HG02973 (cell line): ENCODE measurements around the gene LARGE2.
"Not testable (repeated sequence)": the region's sequence is repeated elsewhere in the genome, so short reads cannot be mapped to it uniquely, and the experiment has no call there.

Source experiments
- ATAC-seq: cut with Tn5 transposase; IDR thresholded peaks from one replicate; pipeline ENCODE4 v1.9.1; 2021; ENCODE audit warnings: moderate library complexity; ENCODE audit not compliant: unreplicated experiment

Gene LARGE2

DNA sequence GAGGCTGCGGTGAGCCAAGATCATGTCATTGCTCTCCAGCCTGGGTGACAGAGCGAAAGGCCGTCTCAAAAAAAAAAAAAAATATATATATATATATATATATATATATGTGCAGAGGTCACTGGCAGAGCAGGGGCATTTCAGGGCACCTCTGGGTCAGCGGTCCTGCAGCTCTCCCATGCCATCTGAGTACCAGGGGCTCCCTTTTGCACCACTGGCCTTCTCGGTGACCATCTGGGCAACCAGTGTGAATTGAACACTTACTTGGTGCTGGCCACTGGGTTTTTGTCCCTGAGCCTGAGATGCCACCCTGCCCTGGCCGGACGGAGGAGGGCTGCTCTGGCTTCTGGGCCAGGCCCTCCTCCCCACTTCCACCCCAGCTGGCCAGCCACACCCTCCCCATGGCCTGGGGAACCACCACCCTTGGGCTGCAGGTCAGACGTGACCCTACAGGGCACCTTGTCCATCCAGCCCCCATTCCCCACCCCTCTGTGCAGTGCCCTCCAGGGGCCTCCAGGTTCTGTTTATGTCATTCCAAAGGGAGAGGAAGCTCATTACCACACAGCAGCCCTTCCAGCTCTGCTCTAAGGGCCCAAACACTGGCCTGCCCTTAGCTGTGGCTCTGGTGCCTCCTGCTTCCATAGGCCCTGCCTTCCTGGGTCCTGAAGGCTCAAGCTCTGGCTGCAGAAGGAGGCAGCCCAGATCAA is 26.8 kb upstream of the LARGE2 start:
- no peak for ATAC-seq

DNA sequence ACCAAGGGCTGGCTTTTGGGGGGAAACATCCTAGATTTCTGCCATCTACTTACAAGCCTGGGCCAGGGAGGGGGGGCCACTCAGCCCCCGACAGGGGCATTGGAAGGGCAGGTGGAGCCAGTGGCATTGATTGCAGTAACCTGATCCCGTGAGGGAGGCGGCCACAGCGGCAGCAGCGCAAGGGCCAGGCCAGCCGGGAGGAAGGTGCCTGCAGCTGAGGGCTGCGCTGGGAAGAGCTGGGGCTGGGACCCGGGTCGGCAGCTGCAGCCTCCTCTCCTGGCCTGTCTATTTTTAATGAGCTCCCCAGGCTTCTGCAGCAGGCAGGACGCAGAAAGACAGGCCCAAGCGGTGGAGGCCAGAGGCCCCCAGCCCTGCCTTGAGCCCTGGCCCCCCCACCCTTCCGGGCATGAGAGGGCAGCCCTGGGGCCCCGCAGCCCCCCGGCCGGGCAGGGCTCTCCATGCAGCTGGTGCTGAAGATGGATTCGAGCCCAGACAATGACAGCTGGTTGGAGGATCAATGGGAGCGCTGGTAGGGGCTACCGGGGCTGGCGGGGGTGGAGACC is 26.0 kb upstream of the LARGE2 start:
- no peak for ATAC-seq

DNA sequence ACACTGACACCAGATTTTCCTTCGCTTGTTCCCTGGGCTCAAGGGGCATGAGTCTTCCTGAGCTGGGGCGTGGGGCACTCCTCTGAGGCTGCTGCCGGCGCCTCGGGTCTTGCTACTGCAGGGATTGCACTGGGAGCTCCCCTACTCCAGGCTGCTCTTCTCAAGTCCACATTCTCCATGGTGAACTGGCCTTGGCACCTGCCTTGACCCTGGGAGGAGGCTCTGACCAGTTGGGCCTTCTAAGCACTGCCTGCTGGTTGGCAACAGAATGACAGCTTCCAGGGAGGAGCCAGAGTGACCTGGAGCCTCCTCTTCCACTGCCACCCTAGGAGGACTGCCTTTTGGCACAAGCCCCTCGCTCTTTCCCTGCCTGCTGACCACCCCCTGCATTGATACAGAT is 24.9 kb upstream of the LARGE2 start:
- no peak for ATAC-seq

DNA sequence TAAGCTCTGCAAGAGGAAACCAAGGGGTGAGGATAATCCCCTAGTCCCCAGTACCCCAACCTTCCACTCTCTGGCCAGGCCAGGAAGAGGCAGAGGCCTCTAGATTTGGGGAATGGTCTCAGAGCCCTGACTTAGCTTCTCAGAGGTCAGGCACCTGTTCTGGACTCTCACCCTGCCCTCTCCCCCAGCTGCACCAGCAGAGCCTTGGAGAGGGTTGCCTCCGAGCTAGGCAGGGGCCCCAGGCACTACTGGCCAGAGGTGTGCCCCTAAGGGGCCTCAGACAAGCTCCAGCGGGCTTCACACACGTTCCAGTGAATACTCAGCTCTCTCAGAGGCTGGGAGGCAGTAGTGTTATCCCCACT is 23.4 kb upstream of the LARGE2 start:
- ATAC-seq: no peak

DNA sequence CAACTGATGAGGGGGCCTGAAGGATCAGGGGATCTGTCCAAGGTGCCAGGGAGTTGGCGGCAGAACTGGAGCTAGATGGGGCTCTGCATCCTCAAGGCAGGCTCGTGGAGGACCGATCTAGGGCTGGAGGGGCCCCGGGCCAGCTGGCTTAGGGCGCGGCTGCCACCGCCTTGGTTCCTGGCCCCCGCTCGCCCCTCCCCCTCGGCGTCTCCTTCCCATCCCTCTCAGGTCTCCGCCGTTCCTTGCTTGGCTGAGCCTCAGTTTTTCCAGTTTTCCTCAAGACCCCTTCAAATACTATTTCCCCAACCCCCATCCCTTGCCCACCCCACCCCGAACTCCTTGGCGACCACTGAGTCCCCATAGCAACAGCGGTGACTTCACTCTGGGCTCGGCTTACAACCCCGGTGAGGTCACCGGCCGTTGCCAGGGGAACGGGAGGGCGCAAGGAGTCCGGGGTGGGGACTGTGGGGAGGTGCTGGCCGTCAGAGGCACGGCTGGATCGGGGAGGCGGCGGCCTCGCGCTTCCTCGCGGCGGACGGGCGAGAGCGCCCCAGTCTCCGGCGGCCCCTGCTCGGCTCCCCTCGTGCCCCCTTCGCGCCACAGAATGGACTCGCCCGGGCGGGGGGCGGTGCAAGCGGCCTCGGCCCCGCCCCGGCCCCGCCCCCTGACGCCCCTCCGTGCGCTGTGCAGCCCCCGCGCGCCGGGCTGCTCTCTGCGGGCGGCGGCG is 22.8 kb upstream of the LARGE2 start:
- ATAC-seq: no peak

DNA sequence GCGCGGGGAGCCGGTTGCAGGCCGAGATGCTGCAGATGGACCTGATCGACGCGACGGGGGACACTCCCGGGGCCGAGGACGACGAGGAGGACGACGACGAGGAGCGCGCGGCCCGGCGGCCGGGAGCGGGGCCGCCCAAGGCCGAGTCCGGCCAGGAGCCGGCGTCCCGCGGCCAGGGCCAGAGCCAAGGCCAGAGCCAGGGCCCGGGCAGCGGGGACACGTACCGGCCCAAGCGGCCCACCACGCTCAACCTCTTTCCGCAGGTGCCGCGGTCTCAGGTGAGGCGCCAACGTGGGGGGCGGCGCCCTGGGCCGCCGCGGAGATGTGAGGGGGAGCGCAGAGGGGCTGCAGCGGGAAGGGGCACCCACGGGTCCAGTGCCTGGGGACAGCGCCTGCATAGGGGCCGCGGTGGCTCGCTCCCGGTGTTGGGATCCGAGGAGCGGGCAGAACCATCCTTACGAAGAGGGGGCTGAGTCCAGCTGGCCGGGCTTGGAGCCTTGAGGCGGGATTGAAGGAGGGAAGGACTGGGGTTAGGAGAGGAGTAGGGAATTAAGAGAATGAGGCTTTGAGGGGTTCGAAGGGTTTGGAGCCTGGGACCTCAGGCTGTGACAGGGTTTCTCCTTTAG is 22.2 kb upstream of the LARGE2 start:
- not testable (repeated sequence) for ATAC-seq

DNA sequence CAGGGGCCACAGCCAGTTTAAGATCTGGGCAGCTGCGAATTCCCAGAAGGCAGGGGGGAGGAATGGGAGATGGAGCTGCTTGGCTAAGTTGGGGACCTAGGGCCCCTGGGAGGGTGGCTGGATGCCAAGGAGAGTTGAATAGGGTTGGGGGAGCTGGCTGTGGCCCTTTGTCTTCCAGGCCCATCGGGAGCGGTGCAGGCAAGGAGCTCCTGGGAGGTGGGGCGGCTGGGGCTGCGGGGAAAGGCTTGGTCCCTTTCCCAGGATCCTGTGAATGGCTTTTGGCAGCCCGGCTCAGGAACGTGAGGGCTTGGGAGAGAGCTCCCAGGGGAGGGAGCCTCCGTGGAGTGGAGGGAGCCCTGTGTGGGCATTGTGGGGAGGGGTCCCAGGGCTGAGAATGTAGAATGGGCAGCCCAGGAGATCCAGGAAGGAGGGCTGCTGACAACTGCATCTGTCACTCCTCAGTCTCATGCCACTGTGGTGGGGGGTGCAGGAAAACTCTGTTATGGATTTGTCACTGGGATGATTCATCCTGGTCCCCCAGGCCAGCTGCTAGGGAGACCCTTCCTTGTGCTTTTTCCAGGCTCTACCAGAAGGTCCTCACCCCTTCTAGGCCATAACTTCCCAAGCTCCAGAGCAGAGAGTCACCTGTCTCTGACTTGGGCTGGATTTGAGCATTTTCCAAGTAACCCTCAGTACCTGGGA is 21.4 kb upstream of the LARGE2 start:
- no peak for ATAC-seq

DNA sequence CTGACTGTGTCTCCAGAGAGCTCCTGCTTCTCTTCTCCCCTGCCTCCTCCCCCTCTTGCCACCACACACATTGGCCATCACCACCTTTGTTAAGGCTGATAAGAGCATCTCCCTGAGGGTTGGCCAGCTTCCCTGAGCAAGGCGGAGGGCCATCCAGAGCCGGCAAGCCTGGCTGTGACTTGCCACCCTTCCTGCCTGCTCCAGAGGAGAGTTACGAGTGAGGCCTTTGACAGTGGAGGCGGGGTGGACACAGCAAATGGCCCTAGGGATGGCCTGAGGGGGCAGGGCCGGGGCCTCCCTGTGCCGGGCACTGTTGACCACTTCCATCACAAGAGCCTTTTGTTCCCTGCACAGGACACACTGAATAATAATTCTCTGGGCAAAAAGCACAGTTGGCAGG is 20.8 kb upstream of the LARGE2 start:
- no peak for ATAC-seq

DNA sequence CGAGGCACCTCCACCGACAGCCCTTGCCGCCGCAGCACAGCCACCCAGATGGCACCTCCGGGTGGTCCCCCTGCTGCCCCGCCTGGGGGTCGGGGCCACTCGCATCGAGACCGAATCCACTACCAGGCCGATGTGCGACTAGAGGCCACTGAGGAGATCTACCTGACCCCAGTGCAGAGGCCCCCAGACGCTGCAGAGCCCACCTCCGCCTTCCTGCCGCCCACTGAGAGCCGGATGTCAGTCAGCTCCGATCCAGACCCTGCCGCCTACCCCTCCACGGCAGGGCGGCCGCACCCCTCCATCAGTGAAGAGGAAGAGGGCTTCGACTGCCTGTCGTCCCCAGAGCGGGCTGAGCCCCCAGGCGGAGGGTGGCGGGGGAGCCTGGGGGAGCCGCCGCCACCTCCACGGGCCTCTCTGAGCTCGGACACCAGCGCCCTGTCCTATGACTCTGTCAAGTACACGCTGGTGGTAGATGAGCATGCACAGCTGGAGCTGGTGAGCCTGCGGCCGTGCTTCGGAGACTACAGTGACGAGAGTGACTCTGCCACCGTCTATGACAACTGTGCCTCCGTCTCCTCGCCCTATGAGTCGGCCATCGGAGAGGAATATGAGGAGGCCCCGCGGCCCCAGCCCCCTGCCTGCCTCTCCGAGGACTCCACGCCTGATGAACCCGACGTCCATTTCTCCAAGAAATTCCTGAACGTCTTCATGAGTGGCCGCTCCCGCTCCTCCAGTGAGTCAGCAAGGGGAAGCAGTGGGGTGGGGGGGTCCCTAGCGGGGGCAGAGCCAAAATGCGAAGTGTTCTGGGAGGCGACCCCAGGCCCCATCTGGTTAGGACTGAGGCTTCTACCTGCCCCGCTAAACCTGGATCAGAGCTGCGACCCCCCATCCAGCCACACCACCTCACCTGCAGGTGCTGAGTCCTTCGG is 19.7 kb upstream of the LARGE2 start:
- ATAC-seq: no peak

DNA sequence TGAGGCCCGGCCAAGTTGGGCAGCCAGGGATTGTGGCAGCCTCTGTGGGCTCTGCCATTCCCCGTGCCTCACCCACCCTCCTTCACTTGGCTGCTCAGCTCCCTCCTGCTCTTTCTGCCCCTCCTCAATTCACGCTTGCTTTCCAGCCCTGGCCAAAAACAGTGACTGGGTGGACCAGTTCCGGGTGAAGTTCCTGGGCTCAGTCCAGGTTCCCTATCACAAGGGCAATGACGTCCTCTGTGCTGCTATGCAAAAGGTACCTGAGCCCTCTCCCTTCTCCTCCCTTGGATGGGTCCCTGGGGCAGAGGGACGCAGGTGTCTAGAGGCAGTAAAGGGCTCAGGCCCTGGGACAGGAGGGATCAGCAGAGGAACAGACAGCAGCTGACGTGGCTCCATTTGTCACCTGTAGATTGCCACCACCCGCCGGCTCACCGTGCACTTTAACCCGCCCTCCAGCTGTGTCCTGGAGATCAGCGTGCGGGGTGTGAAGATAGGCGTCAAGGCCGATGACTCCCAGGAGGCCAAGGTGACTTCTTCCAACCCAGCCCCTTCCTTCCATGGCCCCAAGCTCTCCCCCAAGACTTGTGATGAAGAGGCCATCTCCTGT is 18.0 kb upstream of the LARGE2 start:
- no peak for ATAC-seq

DNA sequence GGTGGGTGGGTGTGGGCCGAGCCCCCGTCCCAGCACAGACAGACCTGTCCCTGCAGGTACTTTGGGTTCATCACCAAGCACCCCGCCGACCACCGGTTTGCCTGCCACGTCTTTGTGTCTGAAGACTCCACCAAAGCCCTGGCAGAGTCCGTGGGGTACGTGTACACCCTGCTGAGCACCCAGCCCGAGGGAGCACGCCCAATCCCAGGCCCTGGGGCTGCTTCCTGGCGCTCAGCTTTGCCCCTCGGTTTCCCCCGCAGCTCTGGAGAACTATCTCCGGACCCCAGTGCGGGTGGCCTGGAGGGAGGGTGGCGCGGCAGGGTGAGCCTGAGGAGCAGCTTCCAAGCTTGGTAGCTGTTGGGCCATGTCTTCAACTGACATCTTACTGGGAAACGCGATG is 17.4 kb upstream of the LARGE2 start:
- no peak for ATAC-seq

DNA sequence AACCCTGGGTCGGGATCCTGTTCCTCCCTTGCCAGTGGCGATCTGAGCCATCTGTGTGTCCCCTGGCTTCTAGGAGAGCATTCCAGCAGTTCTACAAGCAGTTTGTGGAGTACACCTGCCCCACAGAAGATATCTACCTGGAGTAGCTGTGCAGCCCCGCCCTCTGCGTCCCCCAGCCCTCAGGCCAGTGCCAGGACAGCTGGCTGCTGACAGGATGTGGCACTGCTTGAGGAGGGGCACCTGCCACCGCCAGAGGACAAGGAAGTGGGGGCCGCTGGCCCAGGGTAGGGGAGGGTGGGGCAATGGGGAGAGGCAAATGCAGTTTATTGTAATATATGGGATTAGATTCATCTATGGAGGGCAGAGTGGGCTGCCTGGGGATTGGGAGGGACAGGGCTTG is 16.9 kb upstream of the LARGE2 start:
- not testable (repeated sequence) for ATAC-seq

DNA sequence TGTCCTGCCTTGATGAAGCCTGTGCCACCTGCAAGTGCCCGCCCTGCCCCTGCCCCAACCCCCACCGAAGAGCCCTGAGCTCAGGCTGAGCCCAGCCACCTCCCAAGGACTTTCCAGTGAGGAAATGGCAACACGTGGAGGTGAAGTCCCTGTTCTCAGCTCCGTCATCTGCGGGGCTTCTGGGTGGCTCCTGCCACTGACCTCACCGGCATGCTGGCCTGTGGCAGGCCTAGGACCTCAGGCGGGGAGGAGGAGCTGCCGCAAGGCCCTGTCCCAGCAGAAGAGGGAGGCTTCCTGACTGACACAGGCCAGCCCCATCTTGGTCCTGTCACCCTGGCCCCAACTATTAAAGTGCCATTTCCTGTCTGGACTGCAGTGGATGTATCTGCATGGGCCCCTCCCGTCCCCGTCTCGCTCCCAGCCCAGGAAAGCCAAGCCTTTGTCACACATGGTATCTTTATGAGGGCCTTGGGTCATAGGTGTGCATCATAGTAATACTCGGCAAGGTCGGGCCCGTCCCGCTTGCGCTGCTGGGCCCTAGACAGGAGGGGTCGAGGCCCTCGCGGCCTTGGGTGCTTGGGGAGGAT is 16.3 kb upstream of the LARGE2 start:
- no peak for ATAC-seq

DNA sequence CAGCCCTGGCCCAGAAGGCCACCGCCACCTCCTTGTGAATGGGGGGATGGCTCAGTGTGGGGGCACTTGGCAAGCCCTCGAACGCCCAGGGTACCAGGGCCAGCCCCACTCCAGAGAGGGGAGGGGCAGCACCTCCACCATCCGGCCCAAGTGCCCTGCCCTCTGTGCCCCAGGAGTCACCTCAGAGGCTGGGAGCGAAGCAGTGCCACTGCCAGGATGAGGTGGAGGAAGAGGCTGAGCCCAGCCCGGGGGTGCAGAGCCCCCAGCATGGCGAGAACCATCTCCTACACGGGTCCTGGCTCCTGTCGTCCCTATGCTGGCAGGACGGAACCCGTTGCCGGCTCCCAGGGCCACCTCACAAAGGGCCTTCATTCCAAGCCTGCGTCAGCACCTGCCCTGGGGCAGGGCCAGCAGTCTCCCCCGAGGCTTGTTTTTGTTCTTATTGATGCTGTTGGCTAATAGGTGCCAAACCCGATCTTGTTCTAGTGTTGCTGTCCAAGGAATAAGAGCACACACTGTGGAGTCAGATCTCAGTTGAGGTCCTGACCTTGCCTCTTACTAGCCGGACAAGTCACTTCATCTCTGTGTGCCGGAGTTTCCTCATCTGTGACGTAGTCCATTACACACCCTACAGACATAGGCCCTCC is 15.4 kb upstream of the LARGE2 start, which contains the start of gene FREY1:
TSS of gene FREY1 (minus strand) at position 307 of the 647 bp plus-strand sequence. CDS start at position 281, 26 bp downstream.
- no peak for ATAC-seq

DNA sequence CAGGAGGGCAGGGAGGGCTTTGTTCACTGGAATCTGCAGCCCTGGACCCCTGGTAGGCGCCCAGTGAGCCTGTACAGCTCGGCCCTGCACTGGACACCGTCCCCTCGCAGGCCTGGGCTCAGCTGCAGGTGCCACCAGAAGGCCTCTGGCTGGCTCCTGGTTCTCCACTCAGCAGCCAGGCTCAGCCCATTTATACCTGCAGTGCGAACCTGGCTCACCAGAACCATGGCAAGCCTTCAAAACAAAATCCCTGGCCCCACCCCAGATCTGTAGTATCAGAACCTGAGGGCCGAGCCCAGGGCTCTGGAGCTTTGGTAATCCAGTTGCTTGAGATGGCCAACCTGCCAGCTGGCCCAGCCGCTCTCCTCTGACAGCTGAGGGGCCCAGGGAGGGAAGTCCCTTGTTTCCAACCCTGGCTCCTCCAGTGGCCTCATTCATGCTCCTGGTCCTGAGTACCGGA is 14.5 kb upstream of the LARGE2 start:
- ATAC-seq: no peak

DNA sequence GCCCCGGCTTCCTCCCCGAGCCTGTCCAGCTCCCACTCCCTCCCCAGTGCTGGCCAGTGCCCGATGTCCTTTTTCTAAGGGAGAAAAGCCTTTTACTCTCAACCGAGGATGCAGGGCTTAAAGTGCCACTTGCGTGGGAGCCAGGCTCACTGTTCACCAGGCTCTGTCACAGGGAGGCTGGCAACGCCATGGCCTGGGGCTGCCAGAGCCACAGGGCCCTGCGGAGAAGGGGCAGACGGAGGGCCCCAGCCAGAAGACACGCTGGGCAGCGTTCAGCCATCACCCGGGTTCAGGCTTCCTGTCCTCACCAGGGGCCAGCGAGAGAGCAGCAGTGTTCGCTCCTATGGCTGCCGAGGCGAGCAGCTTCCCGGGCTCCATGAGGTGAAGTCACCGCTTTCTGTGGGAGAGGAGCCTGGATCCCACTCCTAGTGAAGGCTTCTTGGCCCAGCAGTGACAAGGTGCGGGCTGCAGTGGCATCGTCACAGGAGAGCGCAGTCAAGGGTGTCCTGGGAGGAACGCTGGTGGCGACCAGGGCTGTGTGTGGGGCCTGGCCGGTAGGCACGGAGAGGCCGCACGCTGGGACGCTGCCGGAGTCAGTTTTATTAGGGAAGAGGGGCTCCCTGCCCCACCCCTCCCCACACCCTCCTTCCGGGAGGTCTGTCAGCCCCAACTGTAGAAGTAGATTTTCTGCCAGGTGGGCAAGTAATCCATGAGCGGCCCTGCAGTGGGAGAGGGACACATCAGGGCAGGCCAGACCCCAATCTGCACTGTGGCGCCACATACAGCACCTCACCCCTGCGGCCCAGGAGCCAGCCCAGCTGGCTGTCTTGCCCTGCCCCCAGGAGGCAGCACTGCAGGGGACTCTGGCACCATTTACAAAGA is 12.6 kb upstream of the LARGE2 start:
- no peak for ATAC-seq

DNA sequence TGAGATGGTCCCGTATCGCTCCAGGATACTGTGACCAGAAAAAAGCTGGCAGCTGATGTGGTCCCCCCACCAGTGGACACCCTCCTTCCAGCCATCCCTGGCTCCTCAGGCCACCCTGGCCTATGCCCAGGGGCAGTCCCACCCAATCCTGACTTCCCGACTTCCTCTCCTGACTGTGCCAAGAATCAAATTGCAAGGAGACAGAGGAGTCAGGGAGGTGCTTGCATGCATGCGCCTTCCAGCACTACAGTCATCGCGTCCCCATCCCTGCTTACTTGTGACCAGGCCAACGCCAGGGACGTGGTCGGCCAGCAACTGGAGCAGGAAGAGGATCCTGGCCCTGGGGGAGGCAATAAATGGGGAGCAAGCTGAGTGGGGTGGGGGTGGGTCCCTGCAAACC is 11.8 kb upstream of the LARGE2 start:
- no peak for ATAC-seq

DNA sequence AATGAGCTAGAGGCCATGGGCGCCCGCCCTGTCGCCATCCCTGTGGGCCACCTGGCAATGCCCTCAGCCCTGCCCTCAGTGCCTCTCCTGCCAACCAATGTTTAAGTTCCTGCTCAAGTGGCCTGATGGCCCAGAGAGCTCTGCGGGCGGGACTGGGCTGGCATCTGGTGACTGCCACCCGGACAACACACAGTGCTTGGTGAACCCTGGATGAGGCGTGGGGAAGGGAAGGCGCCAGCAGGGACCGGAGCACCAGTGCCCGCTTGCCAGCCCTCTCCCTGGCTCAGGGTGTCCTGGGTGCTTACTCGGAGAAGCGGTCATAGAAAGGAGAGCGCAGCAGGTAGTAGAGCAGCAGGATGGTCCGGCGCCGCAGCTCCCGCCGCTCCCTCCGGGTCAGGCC is 8.9 kb upstream of the LARGE2 start:
- no peak for ATAC-seq
